MCF 10A (cell line): ENCODE measurements around the gene CYP26B1. TPM values are rescaled to one million over a fixed set of nuclear protein-coding genes. Genes with fewer than 3 reads are reported as not detected.

Experiments
- BruUV-seq: library from RNA; stranded (reverse); fragments of 400-500 nt; replicated peaks from 2 replicates; lab custom pipeline; 2021; lab: Mats Ljungman, UMichigan
- CTCF ChIA-PET: fragments of 300-600 bp; sonication (Branson Sonifier 250); formaldehyde crosslinking; extraction: SDS; loops from one replicate; lab custom pipeline; 2021; ENCODE audit warnings: antibody characterized with exemption, inconsistent platforms; lab: Yijun Ruan, JAX
- POLR2A ChIA-PET: fragments of 300-600, 350-650 bp; sonication (Branson Sonifier 250); formaldehyde crosslinking; extraction: SDS; loops from one replicate; lab custom pipeline; 2020; ENCODE audit warnings: antibody characterized with exemption, inconsistent platforms; lab: Yijun Ruan, JAX
- DNase-seq: peaks from one replicate; pipeline ENCODE4 v3.0.0-alpha.2; 2018; ENCODE audit not compliant: unreplicated experiment
- H3K27ac Mint-ChIP-seq: one replicate; pipeline ENCODE4 v1.8.0; 2022; ENCODE audit warnings: mild to moderate bottlenecking, low read depth, mixed read lengths; ENCODE audit not compliant: unreplicated experiment
- H3K27me3 Mint-ChIP-seq: one replicate; pipeline ENCODE4 v1.8.0; 2022; ENCODE audit warnings: mixed read lengths; ENCODE audit not compliant: insufficient read depth, unreplicated experiment
- H3K36me3 Mint-ChIP-seq: one replicate; pipeline ENCODE4 v1.8.0; 2022; ENCODE audit warnings: mild to moderate bottlenecking, moderate library complexity, mixed read lengths; ENCODE audit not compliant: insufficient read depth, unreplicated experiment
- H3K4me1 Mint-ChIP-seq: one replicate; pipeline ENCODE4 v1.8.0; 2022; ENCODE audit warnings: mixed read lengths; ENCODE audit not compliant: insufficient read depth, unreplicated experiment
- H3K4me3 Mint-ChIP-seq: one replicate; pipeline ENCODE4 v1.8.0; 2022; ENCODE audit warnings: mild to moderate bottlenecking, moderate library complexity, mixed read lengths; ENCODE audit not compliant: unreplicated experiment
- H3K9me3 Mint-ChIP-seq: one replicate; pipeline ENCODE4 v1.8.0; 2022; ENCODE audit warnings: mixed read lengths; ENCODE audit not compliant: unreplicated experiment
- intact Hi-C: fragments of 100-400 bp; cut with micrococcal nuclease; formaldehyde crosslinking; loops from 2 replicates; pipeline ENCODE4 v1.14.1; 2022
- total RNA-seq: library from RNA; stranded (reverse); gene quantifications from 2 replicates; pipeline ENCODE4 v1.2.3, GENCODE V29; 2022
- TF ChIP-seq, protein P1 (sequence below): fragments of 200-600 bp; IDR thresholded peaks from one replicate; pipeline ENCODE4 v1.8.0; 2022; ENCODE audit warnings: antibody characterized with exemption, mild to moderate bottlenecking; ENCODE audit not compliant: unreplicated experiment

CYP26B1 gene
- total RNA-seq, 1 experiment from 2014 or later: 14.1 TPM

DNA sequence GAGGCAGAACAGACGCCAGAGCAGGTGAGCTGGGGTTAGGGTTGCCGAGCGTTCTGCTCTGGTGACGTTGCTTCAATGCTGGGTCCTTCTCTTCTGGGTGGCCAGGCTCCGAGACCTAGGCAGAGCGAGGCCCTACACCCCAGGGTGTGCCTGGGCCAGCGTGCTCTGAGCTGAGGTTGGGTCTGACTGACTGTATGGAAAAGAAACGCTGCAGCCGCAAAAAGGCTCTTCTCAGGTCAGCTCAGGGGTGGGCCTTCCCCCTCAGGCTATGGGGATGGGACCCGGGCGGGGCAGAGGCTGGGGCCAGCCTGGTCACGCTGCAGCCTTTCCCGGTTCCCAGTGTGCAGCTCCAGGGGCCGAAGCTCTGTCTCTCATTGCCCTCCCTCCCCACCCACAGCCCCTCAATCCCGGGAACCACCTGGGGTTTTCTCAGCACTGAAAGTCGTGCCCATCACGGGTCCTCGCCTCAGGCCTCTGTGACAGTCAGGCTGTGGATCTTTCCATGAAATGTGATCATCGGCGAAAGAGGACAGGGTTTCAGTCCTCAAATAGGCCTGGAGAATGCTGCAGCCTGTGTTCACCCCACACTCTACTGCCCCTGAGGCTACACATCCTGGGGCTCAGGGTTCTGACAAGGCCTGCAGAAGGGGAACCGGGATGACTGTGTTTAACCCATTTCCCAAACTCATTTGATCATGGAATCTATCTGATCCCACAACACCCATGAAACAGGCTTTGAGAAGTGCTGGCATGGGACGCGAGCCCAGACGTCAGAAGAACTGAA is 19.4 kb downstream of the CYP26B1 start:
- no peaks in the 10 kb centered on the region for H3K9me3 Mint-ChIP-seq
- intact Hi-C loops: no loop called here
- no peak overlapping the region for H3K4me3 Mint-ChIP-seq
- no peak overlapping the region for H3K27ac Mint-ChIP-seq
- POLR2A ChIA-PET: interaction anchor here (0.7 kb wide), 1 partner anchor 82 kb away, joined by 3 read pairs; no protein-coding TSS in a partner anchor
- CTCF ChIA-PET: interaction anchor here (1.4 kb wide), 1 partner anchor 10 kb away, joined by 7 read pairs; no protein-coding TSS in a partner anchor
- BruUV-seq: no TSS peak
- no peak for DNase-seq
- H3K4me1 Mint-ChIP-seq: peaks cover 6% of the 10 kb centered on the region
- H3K36me3 Mint-ChIP-seq: no peaks in the 10 kb centered on the region
- TF ChIP-seq, protein P1, sequence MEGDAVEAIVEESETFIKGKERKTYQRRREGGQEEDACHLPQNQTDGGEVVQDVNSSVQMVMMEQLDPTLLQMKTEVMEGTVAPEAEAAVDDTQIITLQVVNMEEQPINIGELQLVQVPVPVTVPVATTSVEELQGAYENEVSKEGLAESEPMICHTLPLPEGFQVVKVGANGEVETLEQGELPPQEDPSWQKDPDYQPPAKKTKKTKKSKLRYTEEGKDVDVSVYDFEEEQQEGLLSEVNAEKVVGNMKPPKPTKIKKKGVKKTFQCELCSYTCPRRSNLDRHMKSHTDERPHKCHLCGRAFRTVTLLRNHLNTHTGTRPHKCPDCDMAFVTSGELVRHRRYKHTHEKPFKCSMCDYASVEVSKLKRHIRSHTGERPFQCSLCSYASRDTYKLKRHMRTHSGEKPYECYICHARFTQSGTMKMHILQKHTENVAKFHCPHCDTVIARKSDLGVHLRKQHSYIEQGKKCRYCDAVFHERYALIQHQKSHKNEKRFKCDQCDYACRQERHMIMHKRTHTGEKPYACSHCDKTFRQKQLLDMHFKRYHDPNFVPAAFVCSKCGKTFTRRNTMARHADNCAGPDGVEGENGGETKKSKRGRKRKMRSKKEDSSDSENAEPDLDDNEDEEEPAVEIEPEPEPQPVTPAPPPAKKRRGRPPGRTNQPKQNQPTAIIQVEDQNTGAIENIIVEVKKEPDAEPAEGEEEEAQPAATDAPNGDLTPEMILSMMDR: no peak
- no peaks in the 10 kb centered on the region for H3K27me3 Mint-ChIP-seq

DNA sequence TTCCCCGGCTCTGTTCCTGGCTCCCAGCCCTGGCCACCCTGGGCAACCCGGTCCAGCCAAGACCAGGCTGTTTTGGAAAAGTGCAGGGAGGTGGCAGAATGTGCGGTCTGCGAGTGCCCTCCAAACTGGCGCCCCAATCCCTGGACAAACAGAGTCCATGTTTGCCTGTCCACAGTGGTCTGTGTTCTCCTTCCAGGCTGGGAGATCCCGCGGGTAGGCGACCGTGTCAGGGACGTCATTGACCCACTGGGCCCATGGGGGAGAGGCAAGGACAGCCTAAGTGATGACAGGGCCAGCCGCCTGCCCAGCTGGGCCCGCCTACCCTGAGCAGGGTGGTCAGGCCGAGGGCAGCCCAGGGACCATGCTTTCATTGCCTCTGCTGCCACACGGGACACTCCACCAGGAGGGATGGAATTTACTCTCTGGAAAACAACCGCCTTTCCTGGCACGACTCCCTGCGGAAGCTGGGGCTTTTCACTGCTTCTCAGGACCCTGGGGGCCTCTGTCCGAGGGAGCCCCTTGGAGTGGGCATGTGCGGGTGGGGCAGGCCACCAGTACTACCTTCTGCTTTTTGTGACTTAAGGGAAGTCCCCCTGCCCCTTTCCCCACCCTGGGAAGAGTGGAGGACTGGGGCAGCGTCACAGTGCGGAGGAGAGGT is 20.1 kb downstream of the CYP26B1 start:
- BruUV-seq: no TSS peak
- Mint-ChIP-seq H3K9me3 (no peaks in the 10 kb centered on the region), H3K4me3 (no peak overlapping the region), H3K4me1 (peaks cover 6% of the 10 kb centered on the region), H3K27me3 (no peaks in the 10 kb centered on the region), H3K27ac (no peak overlapping the region), H3K36me3 (no peaks in the 10 kb centered on the region)
- POLR2A ChIA-PET: interaction anchor here (0.8 kb wide), 1 partner anchor 506 kb away, joined by 3 read pairs; no protein-coding TSS in a partner anchor
- intact Hi-C loops: no loop called here
- DNase-seq: no peak
- CTCF ChIA-PET: interaction anchor here (1.6 kb wide), 1 partner anchor 10 kb away, joined by 6 read pairs; no protein-coding TSS in a partner anchor
- TF ChIP-seq, protein P1: no peak

DNA sequence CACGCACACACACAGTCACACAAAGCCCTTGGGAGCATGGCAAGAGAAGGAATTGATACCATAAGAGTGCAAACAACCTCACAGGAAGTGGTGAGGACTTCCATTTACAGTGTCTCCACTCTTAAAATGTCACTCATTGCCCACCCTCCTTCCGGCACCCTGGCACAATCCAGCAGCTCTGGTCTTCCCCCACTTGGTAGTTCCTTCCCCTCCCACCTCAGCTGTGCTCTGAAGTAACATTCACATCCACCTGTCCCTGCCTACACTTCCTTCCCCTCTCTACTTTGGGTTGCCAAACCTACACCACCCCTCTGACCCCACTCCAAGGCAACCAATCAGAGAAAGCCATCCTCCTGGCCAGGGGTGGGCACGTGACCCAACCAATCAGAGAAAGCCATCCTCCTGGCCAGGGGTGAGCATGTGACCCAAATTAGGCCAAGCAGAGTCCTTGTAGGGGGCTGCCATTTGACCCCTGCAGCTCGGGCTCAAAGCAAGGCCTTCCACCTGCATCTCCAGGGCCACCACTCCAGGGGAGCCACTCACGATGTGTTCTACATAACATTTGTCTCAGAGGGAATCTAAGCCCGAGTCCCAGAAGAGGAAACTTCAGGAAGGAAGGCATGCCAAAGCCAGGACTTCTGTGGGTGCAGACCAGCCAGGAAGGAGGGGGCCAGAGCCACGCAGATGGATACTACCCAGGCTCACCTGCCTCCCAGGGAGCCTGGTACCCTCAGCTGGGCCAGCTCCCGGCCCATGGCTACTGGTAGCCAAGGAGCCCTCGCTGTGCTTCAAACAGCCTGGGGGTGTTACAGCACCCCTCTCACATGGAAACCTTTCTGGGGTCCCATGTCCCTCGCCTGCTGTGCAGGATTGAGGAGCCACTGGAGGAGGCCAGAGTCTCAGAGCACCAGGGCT is 21.2 kb downstream of the CYP26B1 start:
- intact Hi-C loops: no loop called here
- H3K27me3 Mint-ChIP-seq: no peaks in the 10 kb centered on the region
- H3K27ac Mint-ChIP-seq: no peak overlapping the region

More for the DNA sequence above, 21.2 kb downstream of the CYP26B1 start:
- Mint-ChIP-seq H3K4me3 (no peak overlapping the region), H3K4me1 (peaks cover 6% of the 10 kb centered on the region), H3K9me3 (no peaks in the 10 kb centered on the region), H3K36me3 (no peaks in the 10 kb centered on the region)
- DNase-seq: no peak
- POLR2A ChIA-PET: interaction anchor here (0.7 to 0.8 kb wide), 2 partner anchors 10 to 507 kb away, joined by 3 read pairs; no protein-coding TSS in a partner anchor
- BruUV-seq: no TSS peak
- CTCF ChIA-PET: interaction anchor here (1.6 kb wide), 1 partner anchor 12 kb away, joined by 6 read pairs; no protein-coding TSS in a partner anchor
- TF ChIP-seq, protein P1: no peak
